Measurements from ENCODE around the gene TANC1.
"Not testable (repeated sequence)": the region's sequence is repeated elsewhere in the genome, so short reads cannot be mapped to it uniquely, and the experiment has no call there.

TANC1 gene

DNA sequence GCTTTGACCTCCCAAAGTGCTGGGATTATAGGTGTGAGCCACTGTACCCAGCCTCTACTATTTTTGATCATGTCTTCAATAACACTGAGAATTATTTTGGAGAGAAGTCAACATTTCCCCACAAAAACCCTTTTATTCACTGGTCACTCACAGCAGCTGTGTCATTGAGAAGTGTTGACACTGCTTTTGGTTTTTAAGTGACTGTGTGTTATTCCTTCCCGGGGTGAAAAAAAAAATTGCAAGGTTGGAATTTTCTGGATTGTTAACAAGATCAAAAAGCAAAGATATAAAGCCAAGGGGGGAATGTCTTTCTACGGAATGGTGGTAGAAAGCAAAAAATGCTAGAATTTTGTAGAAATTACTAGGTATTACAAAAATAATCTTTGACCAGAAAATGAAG, 61.5 kb downstream of the TANC1 start:
- no peak for DNase-seq (ENCODE audit: low spot score)

DNA sequence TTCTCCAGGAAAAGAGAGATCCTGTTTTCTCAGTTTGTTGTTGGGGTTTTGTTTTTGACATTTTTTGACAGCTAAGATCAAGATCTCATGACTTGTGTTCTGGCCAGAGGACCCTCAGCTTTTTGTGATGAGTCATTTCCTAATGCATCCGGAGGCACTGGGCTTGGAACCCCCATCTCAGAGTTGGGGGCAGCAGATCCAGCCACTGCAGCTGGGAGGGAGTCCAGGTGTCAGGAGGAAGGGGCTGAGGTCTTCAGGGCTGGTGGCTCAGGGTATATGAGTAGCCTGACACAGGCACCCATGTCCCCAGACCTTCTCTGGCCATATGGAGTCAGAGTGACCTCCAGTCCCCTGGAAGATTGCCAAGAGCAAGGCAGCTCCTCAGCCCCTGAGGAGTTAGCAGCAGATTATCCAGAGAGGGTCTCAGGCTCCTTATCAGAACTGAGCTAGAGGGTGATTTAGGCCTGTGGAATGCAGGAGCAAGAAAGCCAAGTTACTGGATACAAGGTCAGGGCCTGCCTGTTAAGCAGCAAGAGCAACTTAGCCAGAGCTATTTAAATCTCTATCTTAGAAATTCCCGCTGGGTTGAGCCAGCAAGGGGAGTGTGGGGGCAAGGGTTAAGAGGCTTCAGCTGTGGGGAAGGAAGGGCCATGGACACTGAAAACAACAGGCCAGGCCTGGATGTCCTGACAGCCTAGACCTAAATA, 62.4 kb downstream of the TANC1 start:
- no peak for DNase-seq (ENCODE audit: low spot score)

DNA sequence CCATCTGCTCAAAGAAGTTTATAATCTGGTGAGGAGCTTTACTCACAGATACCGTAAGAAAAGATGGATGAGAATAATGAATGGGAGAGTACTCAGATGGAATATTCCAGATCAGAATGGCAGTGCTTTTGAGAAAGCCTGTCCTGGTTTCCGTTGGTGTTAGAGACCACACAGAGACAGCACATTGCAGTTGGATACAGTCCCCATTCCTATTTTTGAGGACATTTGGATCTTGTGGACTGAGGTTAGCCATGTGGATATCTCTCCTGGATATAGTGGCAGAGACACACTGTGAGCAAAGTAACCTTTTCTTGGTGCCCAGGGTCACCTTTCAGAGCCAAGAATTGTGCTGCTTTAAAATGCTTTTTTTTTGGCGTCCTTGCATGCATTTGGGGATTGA, 63.7 kb downstream of the TANC1 start:
- DNase-seq (ENCODE audit: low spot score): no peak

DNA sequence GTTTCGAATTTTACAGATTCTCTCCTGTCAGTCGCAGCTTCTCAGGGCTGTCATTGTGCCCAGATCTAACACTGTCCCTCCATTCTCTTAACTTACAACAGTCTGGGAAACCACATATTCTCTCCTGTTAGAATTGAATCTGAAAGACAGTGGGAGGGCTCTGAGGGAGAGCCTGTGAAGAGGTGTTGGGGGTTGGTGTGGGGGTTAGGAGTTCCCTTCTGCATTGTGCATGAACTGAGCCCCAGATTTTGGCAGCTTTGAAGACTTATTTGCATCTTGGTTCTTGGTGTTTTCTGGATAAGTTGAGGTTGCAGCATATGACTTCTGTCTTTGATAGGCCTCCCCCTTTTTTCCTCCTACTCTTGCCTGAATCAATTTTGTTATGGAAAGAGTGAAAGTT, 64.1 kb downstream of the TANC1 start:
- DNase-seq (ENCODE audit: low spot score): no peak

DNA sequence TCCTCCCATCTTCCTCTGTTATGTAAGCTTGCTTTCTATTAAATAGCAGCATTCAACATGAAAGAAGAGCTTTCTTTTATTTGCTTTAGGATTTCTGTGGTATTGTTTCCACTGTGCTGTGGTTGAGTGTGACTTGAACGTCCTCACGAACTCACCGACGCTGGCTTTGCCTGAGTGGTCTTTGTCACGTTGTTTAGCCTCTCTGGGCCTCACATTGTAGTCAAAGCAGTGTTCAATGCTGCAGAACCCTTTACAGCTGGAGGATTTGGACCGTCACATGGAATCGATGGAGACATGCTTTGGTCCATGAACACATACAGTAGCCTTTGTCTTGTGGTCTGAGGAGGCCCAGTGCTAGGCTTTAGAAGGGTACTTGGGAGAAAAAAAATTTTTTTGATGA, 66.3 kb downstream of the TANC1 start:
- DNase-seq (ENCODE audit: low spot score): peak; percentile 17

DNA sequence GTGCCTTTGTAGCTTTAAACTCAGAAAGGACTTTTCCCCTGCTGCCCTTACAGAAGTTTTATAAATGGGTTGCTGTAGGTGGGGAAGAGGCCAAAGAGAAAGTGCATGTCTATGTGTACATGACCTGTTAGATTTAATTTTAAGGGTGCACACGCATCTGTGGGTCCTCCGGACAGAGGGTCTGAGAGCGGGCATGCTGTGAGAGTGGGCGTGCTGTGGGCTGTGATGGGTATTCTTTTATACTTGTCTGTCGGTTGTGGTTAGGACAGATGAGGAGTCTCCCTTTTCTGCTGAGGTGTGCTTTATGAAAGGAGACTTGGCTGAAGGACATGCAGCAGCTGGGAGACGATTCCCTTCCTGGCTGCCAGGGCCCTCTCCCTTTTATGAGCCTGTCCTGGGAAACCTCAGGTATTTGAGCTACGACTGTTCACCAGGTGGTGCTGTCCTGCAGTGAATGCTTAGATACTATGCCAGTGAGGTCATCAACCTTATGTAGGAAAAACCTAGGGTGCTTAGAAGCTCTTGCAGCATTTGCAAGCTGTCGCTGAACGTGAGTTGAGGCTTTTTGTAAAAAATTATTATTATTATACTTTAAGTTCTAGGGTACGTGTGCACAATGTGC, 67.5 kb downstream of the TANC1 start:
- DNase-seq (ENCODE audit: low spot score): peak; percentile 88

DNA sequence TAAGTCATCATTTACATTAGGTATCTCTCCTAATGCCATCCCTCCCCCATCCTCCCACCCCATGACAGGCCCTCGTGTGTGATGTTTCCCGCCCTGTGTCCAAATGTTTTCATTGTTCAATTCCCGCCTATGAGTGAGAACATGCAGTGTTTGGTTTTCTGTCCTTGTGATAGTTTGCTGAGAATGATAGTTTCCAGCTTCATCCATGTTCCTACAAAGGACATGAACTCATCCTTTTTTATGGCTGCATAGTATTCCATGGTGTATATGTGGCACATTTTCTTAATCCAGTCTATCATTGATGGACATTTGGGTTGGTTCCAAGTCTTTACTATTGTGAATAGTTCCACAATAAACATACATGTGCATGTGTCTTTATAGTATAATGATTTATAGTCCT, 68.0 kb downstream of the TANC1 start:
- not testable (repeated sequence) for DNase-seq (ENCODE audit: low spot score)

DNA sequence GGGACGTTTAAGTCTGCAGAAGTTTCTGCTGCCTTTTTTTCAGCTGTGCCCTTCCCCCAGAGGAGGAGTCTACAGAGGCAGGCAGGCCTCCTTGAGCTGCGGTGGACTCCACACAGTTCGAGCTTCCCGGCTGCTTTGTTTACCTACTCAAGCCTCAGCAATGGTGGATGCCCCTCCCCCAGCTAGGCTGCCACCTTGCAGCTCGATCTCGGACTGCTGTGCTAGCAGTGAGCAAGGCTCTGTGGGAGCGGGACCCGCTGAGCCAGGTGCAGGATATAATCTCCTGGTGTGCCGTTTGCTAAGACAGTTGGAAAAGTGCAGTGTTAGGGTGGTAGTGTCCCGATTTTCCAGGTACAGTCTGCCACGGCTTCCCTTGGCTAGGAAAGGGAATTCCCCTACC, 72.9 kb downstream of the TANC1 start:
- DNase-seq (ENCODE audit: low spot score): not testable (repeated sequence)

DNA sequence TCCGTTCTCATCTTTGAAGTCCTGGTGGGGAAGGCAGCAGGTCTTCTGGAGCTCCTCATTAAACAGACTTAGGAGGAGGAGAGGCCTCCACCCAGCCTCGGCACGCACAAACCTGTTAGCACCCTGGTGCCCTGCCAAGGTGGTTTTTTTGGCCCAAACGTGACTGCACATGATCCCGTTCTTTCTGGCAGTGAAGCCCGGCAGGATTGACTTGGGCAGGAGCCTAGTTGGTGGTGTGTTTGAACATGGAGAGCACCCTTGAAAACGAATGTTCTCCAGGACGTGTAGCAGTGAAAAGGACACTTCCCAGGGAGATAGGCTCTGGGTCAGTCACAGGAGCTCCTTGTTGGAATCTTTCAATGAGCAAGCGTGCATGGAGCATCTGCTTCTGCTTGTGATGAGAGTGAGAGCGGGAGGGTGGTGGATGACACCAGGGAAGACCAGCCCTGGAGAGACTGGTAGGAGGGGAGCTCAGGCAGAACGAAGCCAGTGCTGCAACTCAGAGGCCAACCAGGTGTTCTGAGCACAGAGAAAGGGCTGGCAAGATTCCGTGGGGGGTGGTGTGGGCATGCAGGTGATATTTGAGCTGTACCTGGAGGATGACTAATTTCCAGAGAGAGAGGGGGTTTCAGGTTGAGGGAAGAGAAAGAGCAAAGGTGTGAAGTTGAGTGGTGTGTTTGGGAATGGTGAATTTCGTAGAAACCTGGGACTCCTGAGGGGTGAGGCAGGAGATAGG, 73.8 kb downstream of the TANC1 start:
- no peak for DNase-seq (ENCODE audit: low spot score)

DNA sequence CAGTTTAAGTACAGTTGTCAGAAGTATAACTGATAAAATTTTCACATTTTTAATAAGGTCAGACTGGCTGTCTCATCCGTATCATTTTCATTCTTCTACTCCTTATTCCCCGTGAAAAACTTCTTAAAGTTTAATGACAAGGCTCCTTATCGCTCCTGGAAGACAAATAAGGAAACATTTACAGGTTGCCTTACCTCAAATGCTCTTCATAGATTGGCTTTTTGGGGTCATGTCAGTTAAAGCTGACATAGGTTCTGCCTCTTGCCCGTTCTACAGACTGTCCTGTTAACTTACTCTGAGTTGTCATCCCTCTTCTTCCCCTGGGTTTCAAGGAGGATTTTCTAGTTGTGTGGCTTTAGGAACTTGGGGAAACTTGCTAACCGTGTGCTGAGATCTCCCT, 75.3 kb downstream of the TANC1 start:
- no peak for DNase-seq (ENCODE audit: low spot score)

DNA sequence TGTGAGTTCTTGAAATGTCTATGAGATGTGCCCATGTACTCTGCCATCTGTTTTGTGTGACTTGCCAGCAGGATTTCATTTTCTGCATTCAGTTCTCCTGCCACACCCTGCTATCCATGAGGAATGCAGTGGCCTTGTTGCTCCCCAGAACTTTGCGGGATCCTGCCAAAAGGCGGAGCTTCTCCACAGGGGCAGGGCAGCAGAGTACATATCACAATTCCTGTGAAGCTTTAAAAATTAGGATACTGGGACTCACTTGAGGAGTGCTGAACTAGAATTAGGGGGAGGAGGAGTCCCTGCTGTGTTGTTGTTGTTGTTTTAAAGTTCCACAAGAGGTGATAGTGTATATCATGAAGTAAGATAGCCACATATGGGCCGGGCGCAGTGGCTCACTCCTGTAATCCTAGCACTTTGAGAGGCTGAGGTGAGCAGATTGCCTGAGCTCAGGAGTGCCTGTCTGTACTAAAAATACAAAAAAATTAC, 76.4 kb downstream of the TANC1 start:
- peak; percentile 58 for DNase-seq (ENCODE audit: low spot score)

DNA sequence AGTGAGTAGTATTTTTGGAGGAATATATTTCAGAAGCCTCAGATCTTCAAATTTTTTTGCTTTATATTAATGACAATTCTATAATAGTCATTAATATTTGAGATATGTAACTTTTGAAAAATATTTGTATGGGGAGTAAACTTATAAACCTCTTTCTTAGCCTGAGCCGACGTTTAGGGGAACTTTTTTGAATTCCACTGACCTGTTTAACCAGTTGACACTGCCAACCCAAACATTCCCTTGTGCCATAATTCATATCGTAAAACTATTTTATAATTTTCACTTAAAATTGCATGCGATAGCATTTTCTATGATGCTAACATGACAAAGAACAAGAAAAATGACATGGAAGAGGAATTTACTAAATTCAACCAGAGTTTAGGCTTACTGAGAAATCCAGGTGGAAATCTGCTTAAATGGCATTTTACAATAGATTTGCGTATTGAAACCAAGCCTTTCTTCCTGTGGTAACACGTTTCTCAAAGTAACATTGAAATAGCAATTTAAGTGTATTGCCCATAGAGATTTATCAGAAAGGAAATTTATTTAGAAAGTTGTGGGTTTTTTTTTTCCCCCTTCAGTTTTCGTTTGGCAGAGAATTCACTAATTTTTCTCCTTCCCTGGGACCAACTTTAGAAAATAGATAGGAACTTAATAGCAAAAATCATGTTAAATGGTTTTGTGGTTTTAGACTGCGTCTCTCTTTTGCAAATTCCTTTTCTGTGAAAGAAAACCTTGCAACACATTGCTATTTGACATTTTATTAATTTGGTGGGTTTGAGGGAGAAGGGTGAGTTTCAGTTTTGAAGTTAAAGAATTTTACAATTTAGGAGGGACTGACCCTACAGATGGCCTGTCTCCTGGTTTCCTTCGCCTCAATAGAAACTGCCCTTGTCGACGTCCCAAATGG, 77.4 kb downstream of the TANC1 start:
- no peak for DNase-seq (ENCODE audit: low spot score)

DNA sequence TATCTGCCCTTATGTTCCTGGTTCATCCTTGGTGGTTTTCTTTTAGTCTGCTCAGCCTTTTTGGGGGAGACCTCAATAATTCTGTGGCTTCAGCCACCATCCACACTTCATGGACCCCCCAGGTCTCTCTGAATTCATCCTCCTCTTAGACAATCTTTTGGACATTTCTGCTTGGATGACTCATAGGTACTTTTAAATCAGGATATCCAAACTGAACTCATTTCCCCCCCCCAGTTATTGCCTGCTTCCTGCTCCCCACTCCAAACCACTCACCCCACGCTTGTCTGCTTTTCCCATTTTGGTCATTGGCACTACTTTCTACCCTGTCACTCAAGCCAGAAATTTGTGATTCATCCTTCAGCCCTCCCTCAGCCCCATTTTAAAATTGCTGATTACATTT, 78.5 kb downstream of the TANC1 start:
- DNase-seq (ENCODE audit: low spot score): no peak

DNA sequence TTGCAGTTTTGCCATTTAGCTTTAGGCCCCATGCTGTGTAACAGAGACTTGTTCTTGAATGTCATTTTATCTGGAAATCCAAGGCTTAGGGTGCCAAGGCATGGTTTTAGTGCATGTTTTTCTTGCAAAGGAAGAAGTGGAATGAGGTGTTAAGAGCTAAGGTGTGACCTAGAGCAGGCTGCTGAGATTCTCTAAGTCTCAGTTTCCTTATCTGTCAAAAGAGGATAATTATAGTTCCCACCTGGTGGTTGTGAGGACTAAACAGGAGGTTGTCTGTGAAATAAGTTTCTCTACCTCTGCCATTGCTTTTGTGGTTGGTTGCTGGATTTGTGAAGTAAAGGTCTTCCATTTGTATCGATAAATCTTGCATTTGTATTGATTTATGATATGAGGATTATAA, 82.0 kb downstream of the TANC1 start:
- DNase-seq (ENCODE audit: low spot score): no peak

DNA sequence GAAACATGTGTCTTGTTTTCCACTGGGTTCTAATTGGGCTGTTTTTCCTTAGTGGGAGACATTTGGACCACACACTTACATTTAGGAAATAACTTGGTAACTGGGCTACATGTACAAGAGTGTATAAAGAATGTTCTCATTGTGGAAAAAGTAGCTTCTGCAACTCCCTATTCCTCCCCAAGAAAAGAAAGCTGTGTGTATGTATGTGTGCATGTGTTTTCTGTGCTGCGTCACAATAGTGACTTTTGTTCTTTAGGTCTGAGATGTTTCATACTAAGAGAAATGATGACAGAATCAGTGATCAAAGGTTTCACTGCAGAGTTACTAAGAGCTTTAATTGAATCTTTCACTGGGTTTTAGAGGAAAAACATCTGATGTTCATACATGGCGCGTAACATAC, 82.7 kb downstream of the TANC1 start:
- DNase-seq (ENCODE audit: low spot score): no peak

DNA sequence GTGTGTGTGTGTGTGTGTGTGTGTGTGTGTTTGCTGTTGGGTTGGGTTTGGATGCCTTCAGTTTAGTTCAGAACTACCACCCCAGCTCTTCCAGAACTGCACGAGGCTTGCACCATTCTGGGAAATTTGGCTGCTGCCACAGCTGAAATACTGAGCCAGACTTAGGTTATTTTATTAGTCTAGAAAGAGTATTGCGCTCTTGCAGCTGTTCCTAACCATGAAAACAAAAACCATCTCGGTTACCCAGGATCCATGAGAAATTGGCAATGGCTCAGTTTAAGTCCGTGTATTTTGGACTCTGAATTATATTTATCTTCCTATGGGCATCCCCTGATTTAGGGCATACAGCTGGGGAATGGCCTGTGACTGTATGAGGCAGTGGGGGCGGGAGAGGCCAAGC, 83.2 kb downstream of the TANC1 start:
- DNase-seq (ENCODE audit: low spot score): no peak

DNA sequence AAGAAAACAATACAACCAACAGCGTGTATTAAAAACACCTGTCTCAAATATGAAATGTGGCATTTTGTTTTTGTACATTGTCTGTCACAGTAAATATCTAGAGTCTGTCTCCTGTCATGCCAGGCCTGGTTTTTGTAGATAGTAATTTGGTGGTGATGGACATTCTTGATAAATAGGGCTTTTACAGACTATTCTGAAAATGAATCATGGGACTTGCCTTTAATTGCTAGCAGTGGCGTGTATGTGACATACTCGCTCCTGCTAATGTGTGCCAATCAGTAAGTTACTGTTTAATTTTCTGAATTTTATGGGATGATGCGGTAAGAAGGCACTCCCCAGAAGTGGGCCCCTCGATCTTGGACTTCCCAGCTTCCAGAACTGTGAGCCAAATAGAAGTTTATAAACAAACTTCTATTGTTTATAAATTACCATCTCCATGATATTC, 83.7 kb downstream of the TANC1 start:
- no peak for DNase-seq (ENCODE audit: low spot score)

DNA sequence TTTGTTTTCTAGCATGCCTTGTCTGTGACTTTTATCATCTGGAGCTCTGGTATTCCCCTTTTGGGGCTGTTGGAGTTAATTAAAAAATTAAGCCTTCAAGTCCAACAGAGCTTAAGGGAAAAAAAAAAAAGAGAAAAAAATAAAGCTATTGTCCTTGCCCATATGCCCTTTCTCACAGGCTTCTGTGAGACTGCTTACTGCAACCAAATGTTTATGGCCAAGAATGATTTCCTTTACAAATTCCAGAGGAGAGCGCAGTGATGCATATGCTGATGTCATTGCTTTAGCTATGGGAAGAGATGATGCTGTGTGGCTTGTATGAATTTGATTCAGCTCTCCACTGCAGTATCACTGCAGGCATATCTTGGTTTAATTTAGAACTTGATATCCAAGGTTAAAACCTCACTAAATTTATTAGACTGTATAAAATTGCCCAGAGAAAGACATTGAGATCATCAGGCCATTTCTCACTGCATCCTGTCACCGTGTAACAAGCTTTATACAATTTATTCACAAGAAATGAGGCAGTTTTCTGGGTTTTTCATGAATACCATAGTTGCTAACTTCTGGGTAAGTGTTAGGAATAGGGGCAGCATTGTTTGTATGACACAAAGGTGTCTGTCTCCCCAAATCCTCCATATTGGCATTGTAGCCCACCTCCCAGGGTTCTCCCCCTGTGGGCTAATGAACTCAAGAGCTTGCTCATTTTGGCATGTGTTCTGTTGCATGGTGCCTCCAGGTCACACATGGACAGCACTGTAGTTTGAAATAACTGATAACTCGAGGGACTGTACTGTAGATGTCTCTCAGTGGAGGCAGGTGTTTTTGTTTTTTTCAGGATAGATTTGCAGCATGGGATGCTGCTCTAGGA, 85.0 kb downstream of the TANC1 start:
- no peak for DNase-seq (ENCODE audit: low spot score)

DNA sequence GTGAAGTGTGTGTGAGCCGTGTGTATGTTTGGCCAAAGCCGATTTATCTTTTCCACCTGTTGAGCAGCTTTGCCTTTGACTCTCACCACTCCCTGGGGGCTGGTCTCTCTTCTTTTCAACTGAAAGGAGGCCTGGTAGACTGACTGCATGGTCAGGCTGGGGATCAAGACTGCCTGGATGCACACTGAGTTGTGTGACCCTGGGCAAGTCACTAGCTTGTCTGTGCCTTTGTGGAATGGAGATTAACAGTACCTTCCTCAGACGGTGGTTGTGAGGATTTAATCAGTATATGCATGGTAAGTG, 85.5 kb downstream of the TANC1 start:
- DNase-seq (ENCODE audit: low spot score): no peak

DNA sequence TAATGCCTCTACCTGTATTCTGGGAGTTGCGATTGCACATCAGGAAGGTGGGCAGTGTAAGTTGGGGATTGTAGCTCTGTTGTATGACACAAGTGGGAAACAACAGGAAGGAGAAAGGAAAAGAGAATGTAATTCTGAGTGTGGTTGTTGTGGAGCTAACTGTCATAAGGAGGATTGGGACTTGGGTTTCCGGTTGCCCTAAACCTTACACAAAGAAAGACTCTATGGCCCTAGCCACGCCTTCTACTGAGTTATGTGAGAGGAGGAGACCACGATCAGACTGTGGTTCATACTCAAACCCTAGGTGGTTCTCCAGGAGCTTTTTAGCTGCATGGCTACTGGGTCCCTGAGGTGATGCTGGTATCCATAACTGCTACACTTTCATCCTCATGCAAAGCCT, 86.5 kb downstream of the TANC1 start:
- peak; percentile 71 for DNase-seq (ENCODE audit: low spot score)

DNA sequence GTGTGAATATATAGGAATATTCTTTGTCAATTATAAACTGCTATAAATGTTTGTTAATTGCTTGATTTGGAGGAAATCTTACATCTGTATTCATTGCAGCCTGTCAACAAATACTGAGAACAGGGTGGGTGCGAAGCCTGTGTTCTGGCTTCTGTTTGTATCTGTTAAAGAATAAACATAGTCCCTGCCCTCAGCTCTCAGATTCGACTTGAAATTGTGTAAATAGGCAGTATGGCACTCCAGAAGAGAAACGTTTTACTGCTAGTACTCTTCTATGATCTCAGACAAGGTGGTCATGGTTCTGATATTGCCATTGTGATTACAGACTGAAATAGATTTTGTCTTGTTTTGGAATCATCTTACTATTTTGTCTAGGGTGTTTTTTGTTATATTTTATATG, 92.1 kb downstream of the TANC1 start:
- no peak for DNase-seq (ENCODE audit: low spot score)
